HepG2 (cell line): ENCODE measurements around the gene PPP1R14D. TPM values are rescaled to one million over a fixed set of nuclear protein-coding genes. Genes with fewer than 3 reads are reported as not detected.

Experiments
- ATAC-seq: fragments of 200-7000 bp; cut with Tn5 transposase; 3 replicates; pipeline ENCODE4 v1.9.1; 2020; ENCODE audit warnings: mild to moderate bottlenecking, moderate library complexity
- BruUV-seq: library from RNA; stranded (reverse); fragments of 400-500 nt; replicated peaks from 2 replicates; lab custom pipeline; 2021; lab: Mats Ljungman, UMichigan
- CTCF ChIA-PET: fragments of 300-600 bp; formaldehyde crosslinking; extraction: SDS; loops from one replicate; lab custom pipeline; 2021; ENCODE audit warnings: low total read pairs, inconsistent platforms, low intra/inter-chr PET ratio; lab: Yijun Ruan, JAX
- POLR2A ChIA-PET: fragments of 350-600 bp; sonication (Branson Sonifier 250); formaldehyde crosslinking; loops from one replicate; lab custom pipeline; 2020; ENCODE audit warnings: antibody characterized with exemption, inconsistent platforms; lab: Yijun Ruan, JAX
- DNase-seq: peaks from one replicate; pipeline ENCODE4 v3.0.0-alpha.2; 2015; ENCODE audit warnings: low spot score
- FAIRE-seq: peaks from 3 replicates; lab custom pipeline; 2011; peaks lifted over from hg19 to GRCh38; lab: Jason Lieb, UNC
- H2AFZ ChIP-seq: one replicate; pipeline ENCODE4 v1.6.1; 2011; ENCODE audit warnings: low read length, inconsistent platforms
- H3K27ac ChIP-seq: fragments of 300-600 bp; 3 replicates; pipeline ENCODE4 v1.8.0; 2011; ENCODE audit warnings: mixed run types, mild to moderate bottlenecking, mixed read lengths, low read length, inconsistent platforms; ENCODE audit not compliant: insufficient read depth; ENCODE audit errors: extremely low read length
- H3K27me3 ChIP-seq, 2 experiments: fragments of 200-600 bp in 1 of 2; 2 replicates in 1 of 2; 3 replicates in 1 of 2; pipeline versions ENCODE4 v1.6.0 to v1.8.0; 2011; ENCODE audit warnings: low read length in 2 of 2, mild to moderate bottlenecking in 2 of 2, moderate library complexity in 2 of 2, inconsistent platforms in 1 of 2; ENCODE audit not compliant: insufficient read depth in 2 of 2, control insufficient read depth in 1 of 2
- H3K36me3 ChIP-seq, 2 experiments: fragments of 200-600 bp in 1 of 2; replicated peaks in 1 of 2; 2 replicates in 1 of 2; 3 replicates in 1 of 2; pipeline versions ENCODE4 v1.5.1 to v1.8.0; 2011; ENCODE audit warnings: low read length in 2 of 2, inconsistent platforms in 1 of 2; ENCODE audit not compliant: insufficient read depth in 2 of 2, control insufficient read depth in 1 of 2
- H3K4me1 ChIP-seq: 2 replicates; pipeline ENCODE4 v1.5.1; 2012; ENCODE audit warnings: low read length, inconsistent platforms; ENCODE audit not compliant: insufficient read depth
- H3K4me2 ChIP-seq: 2 replicates; pipeline ENCODE4 v1.6.0; 2011; ENCODE audit warnings: low read depth, low read length, inconsistent platforms
- H3K4me3 ChIP-seq, 3 experiments: fragments of 200-600 bp in 1 of 3; sonication (generic), shearing (Covaris generic) in 1 of 3; replicated peaks in 1 of 3; 2 replicates each; pipeline ENCODE4 v1.5.1; 2011 to 2016; ENCODE audit warnings: low read length in 3 of 3, inconsistent platforms in 2 of 3, low read depth in 2 of 3, mild to moderate bottlenecking in 2 of 3, control low read depth in 1 of 3, mixed read lengths in 1 of 3; ENCODE audit not compliant: insufficient read depth in 1 of 3
- H3K79me2 ChIP-seq: one replicate; pipeline ENCODE4 v1.6.1; 2011; ENCODE audit warnings: low read length, inconsistent platforms; ENCODE audit not compliant: insufficient read depth
- H3K9ac ChIP-seq: 2 replicates; pipeline ENCODE4 v1.6.0; 2011; ENCODE audit warnings: mild to moderate bottlenecking, low read depth, low read length, inconsistent platforms; ENCODE audit not compliant: insufficient read depth
- H3K9me3 ChIP-seq: 2 replicates; pipeline ENCODE4 v1.5.1; 2012; ENCODE audit warnings: mild to moderate bottlenecking, low read length
- H4K20me1 ChIP-seq: 2 replicates; pipeline ENCODE4 v1.6.0; 2011; ENCODE audit warnings: inconsistent platforms, mild to moderate bottlenecking, low read length, moderate library complexity; ENCODE audit not compliant: insufficient read depth
- HDAC2 ChIP-seq: sonication (generic); formaldehyde crosslinking; IDR thresholded peaks from 2 replicates; pipeline ENCODE4 v1.4.0; 2020; ENCODE audit warnings: missing genetic modification reagents
- KDM1A ChIP-seq: IDR thresholded peaks from 2 replicates; pipeline ENCODE4 v1.6.1; 2016; ENCODE audit warnings: missing compliant biosample characterization
- MAFF ChIP-seq: IDR thresholded peaks from 2 replicates; pipeline ENCODE4 v1.6.1; 2011; ENCODE audit warnings: low read depth, low read length, improper control_type of control experiment
- MAFK ChIP-seq, 2 experiments: IDR thresholded peaks in 1 of 2; conservative IDR thresholded peaks in 1 of 2; 2 replicates each; pipeline ENCODE4 v1.6.1; 2011; ENCODE audit warnings: improper control_type of control experiment in 2 of 2, low read length in 2 of 2
- PCBP1 ChIP-seq: fragments of 200-400 bp; formaldehyde crosslinking; IDR thresholded peaks from 2 replicates; pipeline ENCODE4 v1.6.1; 2017; ENCODE audit warnings: mild to moderate bottlenecking, low read depth, low read length, borderline replicate concordance
- RCOR2 ChIP-seq: IDR thresholded peaks from 2 replicates; pipeline ENCODE4 v1.6.1; 2016; ENCODE audit warnings: missing biosample characterization, missing genetic modification reagents
- SAP130 ChIP-seq: IDR thresholded peaks from 2 replicates; pipeline ENCODE4 v1.6.1; 2016; ENCODE audit warnings: low read depth
- SIX4 ChIP-seq: sonication (generic); formaldehyde crosslinking; IDR thresholded peaks from 2 replicates; pipeline ENCODE4 v1.4.0; 2020; ENCODE audit warnings: missing genetic modification reagents
- ZFP1 ChIP-seq: IDR thresholded peaks from 2 replicates; pipeline ENCODE4 v1.6.1; 2016
- ZFP36 ChIP-seq: fragments of 150-350 bp; IDR thresholded peaks from 2 replicates; pipeline ENCODE4 v1.6.1; 2018; ENCODE audit warnings: borderline replicate concordance, low read length, low read depth; ENCODE audit not compliant: partially characterized antibody
- ZMYM3 ChIP-seq: sonication (generic); formaldehyde crosslinking; IDR thresholded peaks from 2 replicates; pipeline ENCODE4 v1.5.1; 2020; ENCODE audit warnings: mild to moderate bottlenecking, missing genetic modification reagents
- ZNF570 ChIP-seq: sonication (generic); formaldehyde crosslinking; IDR thresholded peaks from 2 replicates; pipeline ENCODE4 v1.4.0; 2020; ENCODE audit warnings: mild to moderate bottlenecking, missing genetic modification reagents, borderline replicate concordance
- ZNF614 ChIP-seq: IDR thresholded peaks from 2 replicates; pipeline ENCODE4 v1.6.1; 2018; ENCODE audit warnings: missing biosample characterization, missing genetic modification reagents, inconsistent platforms, borderline replicate concordance
- ZNF768 ChIP-seq: sonication (generic); formaldehyde crosslinking; IDR thresholded peaks from 2 replicates; pipeline ENCODE4 v1.4.0; 2020; ENCODE audit warnings: missing genetic modification reagents
- ZNF775 ChIP-seq: sonication (generic); formaldehyde crosslinking; IDR thresholded peaks from 2 replicates; pipeline ENCODE4 v1.4.0; 2020; ENCODE audit warnings: missing genetic modification reagents, mild to moderate bottlenecking, moderate library complexity, borderline replicate concordance
- WGBS: methylation state at CpG from one replicate; pipeline ENCODE4 v1.1.6; 2017; ENCODE audit warnings: low lambda C conversion rate; 5-methylcytosine and 5-hydroxymethylcytosine counted together
- in situ Hi-C: cut with HindIII; loops from 2 replicates; pipeline ENCODE4 v1.10.0; 2017; ENCODE audit warnings: low pct_unique_long_range_greater_than_20kb; ENCODE audit not compliant: extremely low pct_ligation_motif_present
- intact Hi-C: fragments of 100-400 bp; cut with micrococcal nuclease; formaldehyde crosslinking; loops from one replicate; pipeline ENCODE4 v1.10.0; 2022; ENCODE audit not compliant: unreplicated experiment
- polyA plus RNA-seq, 8 experiments: library from polyadenylated mRNA; depleted of rRNA in 3 of 8; stranded (reverse) in 7 of 8; unstranded in 1 of 8; fragments of >200 nt; fragmentation: Illumina TruSeq in 4 of 8; extraction: Trizol in 4 of 8; gene quantifications; 2 replicates each; pipeline versions ENCODE4 v1.2.1 to v1.2.3, GENCODE V29; 2011 to 2016; ENCODE audit warnings: low read depth in 4 of 8, missing spikeins in 1 of 8, mixed read lengths in 1 of 8; ENCODE audit not compliant: insufficient read depth in 1 of 8
- total RNA-seq, 5 experiments: library from RNA; depleted of rRNA; stranded (reverse); fragments of >200 nt; fragmentation: Illumina TruSeq; extraction: Trizol; gene quantifications; 2 replicates each; pipeline ENCODE4 v1.2.3, GENCODE V29; 2016; ENCODE audit warnings: low read depth in 1 of 5
- TF ChIP-seq, protein P1 (sequence below): sonication (generic); formaldehyde crosslinking; IDR thresholded peaks from 2 replicates; pipeline ENCODE4 v1.5.0; 2020; ENCODE audit warnings: mild to moderate bottlenecking, missing genetic modification reagents

Gene PPP1R14D
- total and polyA plus RNA-seq, 2 of the 13 experiments (the other 11 are each of a cell fraction or from before 2014, with no cell fraction given) = 0.53 to 0.55 TPM

- TF ChIP-seq ZNF570 (CRISPR knock-in tag) = no peak
Measured at GRCh38 chr15:40869686-40870085, 41.2 kb upstream of the PPP1R14D start (continued).

DNA sequence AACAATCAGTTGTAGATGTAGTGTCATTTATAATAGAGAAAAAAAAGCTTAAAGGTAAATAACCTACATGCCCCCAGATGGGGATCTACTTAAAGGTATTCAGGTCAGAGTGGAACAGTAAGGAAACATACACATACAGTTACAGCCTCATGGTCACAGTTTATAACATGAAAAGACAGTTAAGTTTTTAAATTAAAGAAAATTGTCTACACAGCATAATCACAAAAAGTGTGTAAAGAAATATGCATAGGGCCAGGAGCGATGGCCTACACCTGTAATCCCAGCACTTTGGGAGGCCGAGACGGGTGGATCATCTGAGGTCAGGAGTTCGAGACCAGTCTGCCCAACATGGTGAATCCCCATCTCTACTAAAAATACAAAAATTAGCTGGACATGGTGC lies 38.7 kb upstream of the PPP1R14D start:
- H3K79me2 ChIP-seq = no peaks in the 10 kb centered on the region
- H4K20me1 ChIP-seq = no peaks in the 10 kb centered on the region
- no peak overlapping the region for H3K9ac ChIP-seq
- no TSS peak for BruUV-seq
- no peaks in the 10 kb centered on the region for H3K36me3 ChIP-seq
- TF ChIP-seq MAFF (peak; percentile 67), MAFK (conservative IDR thresholded peaks at IDR 0.05 in 1 of 2, IDR thresholded peaks at IDR 0.05 in 1 of 2; ENCODE audit: low read length in 2 of 2) (peak; percentile 61 to 80; a peak in 3 of 4 replicates), SAP130 (CRISPR knock-in tag) (no peak)
- no peak overlapping the region for H3K4me2 ChIP-seq
- intact Hi-C loops = no loop called here
- FAIRE-seq (no peak), ATAC-seq (no peak), DNase-seq (no peak)
- POLR2A ChIA-PET = no interaction called here
- H3K27me3 ChIP-seq = peaks cover 0 to 16% of the 10 kb centered on the region in 2 experiments; a peak in 2 of 5 replicates
- CTCF ChIA-PET = no interaction called here
- in situ Hi-C loops = no loop called here
- H3K27ac ChIP-seq = no peak overlapping the region
- no peaks in the 10 kb centered on the region for H3K9me3 ChIP-seq
- 57% methylated on average over 4 of the region's 4 CpGs for WGBS
- no peak overlapping the region for H2AFZ ChIP-seq
- no peak overlapping the region for H3K4me3 ChIP-seq
- H3K4me1 ChIP-seq = peaks cover 34% of the 10 kb centered on the region

- Histone ChIP-seq H3K79me2 (no peaks in the 10 kb centered on the region), H4K20me1 (no peaks in the 10 kb centered on the region), H3K9ac (no peak overlapping the region), H3K36me3 (no peaks in the 10 kb centered on the region), H3K27ac (no peak overlapping the region), H3K9me3 (no peaks in the 10 kb centered on the region), H3K4me2 (peak overlapping the region; percentile 53), H2AFZ (no peak overlapping the region), H3K4me3 (no peak overlapping the region; a peak in 1 of 6 replicates), H3K4me1 (peaks cover 59% of the 10 kb centered on the region), H3K27me3 (no peaks in the 10 kb centered on the region)
- ChIA-PET POLR2A (interaction anchor here (0.6 to 1.8 kb wide), 3 partner anchors 17 to 395 kb away, joined by 3 to 5 read pairs (median 3); no protein-coding TSS in a partner anchor), CTCF (no interaction called here)
- ATAC-seq (no peak; the same call in 2 of the 3 replicates), FAIRE-seq (no peak), DNase-seq (no peak)
- intact Hi-C loops (no loop called here), in situ Hi-C loops (no loop called here)
- no TSS peak for BruUV-seq
- 0% methylated on average over 3 of the region's 4 CpGs for WGBS
- TF ChIP-seq KDM1A (CRISPR knock-in tag) (0 out of 2 replicates have a peak, but pooled peaks have one; percentile 42), SIX4 (CRISPR knock-in tag) (no peak), RCOR2 (CRISPR knock-in tag) (peak; percentile 67; the same call in 1 of the 2 replicates), ZMYM3 (CRISPR knock-in tag) (peak; percentile 79), PCBP1 (no peak), ZNF775 (CRISPR knock-in tag) (no peak), ZFP36 (peak; percentile 34), ZFP1 (CRISPR knock-in tag) (no peak), HDAC2 (CRISPR knock-in tag) (0 out of 2 replicates have a peak, but pooled peaks have one; percentile 22), ZNF614 (no peak), ZNF768 (peak; percentile 100)
- TF ChIP-seq, protein P1, sequence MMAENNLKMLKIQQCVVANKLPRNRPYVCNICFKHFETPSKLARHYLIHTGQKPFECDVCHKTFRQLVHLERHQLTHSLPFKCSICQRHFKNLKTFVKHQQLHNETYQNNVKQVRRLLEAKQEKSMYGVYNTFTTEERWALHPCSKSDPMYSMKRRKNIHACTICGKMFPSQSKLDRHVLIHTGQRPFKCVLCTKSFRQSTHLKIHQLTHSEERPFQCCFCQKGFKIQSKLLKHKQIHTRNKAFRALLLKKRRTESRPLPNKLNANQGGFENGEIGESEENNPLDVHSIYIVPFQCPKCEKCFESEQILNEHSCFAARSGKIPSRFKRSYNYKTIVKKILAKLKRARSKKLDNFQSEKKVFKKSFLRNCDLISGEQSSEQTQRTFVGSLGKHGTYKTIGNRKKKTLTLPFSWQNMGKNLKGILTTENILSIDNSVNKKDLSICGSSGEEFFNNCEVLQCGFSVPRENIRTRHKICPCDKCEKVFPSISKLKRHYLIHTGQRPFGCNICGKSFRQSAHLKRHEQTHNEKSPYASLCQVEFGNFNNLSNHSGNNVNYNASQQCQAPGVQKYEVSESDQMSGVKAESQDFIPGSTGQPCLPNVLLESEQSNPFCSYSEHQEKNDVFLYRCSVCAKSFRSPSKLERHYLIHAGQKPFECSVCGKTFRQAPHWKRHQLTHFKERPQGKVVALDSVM = peak; percentile 73; the same call in 1 of the 2 replicates
Measured at GRCh38 chr15:40863660-40864270, 35.3 kb upstream of the PPP1R14D start.
